GM18870 (cell line): ENCODE data around the gene WSB2.
"Not testable (repeated sequence)": the region's sequence is repeated elsewhere in the genome, so short reads cannot be mapped to it uniquely, and the experiment has no call there.

ENCODE experiments used
- ATAC-seq: cut with Tn5 transposase; IDR thresholded peaks from one replicate; pipeline ENCODE4 v1.9.1; 2021; ENCODE audit warnings: moderate library complexity; ENCODE audit not compliant: unreplicated experiment

Gene WSB2

GRCh38 chr12:118061011-118061872 lies at the start of gene WSB2:
Gene WSB2 (minus strand): TSS chr12:118061179. CDS start chr12:118061048, 131 bp downstream.
- ATAC-seq = no peak

DNA sequence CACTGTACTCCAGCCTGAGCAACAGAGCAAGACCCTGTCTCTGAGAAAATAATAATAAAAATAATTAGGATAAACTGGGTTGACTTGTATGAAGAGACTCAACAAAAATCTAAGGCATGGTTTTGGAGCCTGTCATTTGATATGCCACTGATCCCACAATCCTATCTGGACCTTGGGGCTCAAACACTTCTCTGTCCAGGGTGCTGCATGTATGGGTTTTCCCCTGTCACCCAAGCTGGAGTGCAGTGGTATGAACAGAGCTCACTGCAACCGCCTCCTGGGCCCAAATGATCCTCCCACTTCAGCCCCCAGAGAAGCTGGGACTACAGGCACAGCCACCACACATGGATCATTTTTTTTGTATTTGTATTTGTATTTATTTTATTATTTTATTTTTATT lies 48.1 kb upstream of the WSB2 start:
- no peak for ATAC-seq

GRCh38 chr12:118107694-118108093 lies 46.7 kb upstream of the WSB2 start:
- ATAC-seq = no peak

GRCh38 chr12:118107011-118107410 lies 46.0 kb upstream of the WSB2 start:
- no peak for ATAC-seq

DNA sequence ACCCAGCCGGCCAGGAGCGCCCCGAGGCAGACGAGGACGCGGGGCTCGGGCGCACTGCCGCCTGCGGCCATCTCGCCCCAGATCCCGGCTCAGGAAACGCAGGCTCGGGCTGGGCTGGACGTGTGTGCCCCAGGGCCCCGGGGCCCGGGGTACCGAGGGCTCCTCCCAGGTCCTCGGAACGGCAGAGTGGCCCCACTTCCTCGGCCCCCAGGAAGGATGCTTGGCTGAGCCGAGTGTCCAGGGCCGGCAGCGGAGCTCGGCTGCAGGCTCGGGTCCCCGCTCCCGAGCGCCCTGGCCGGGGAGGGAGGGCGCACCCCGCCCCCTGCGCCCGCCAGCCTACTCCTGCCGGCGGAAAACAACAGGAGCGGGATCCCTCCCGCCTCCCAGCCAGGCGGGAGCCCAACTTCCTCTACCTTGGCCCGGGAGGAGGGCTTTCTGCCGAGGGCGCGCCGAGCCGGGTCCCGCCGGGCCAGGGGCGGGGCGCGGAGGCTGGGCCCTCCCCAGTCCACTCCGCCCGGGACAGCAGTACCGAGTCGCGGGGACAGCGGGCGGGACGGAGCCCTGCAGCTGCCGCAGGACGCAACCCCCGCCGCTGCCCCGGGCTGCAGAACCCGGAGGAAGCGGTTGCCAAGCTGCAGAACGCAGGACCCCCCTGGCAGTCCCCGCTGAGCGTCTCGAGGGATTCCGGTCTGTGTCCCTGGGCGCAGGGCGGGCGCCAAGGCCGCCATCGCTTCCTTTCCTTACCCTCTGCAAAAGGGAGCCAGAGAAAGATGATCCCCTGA lies 42.8 kb upstream of the WSB2 start, which contains the start of gene VSIG10:
Gene VSIG10, minus strand, starts transcription at position 411 of the 782 bp plus-strand sequence. Its CDS starts 340 bp downstream, at position 71.
- ATAC-seq = no peak

DNA sequence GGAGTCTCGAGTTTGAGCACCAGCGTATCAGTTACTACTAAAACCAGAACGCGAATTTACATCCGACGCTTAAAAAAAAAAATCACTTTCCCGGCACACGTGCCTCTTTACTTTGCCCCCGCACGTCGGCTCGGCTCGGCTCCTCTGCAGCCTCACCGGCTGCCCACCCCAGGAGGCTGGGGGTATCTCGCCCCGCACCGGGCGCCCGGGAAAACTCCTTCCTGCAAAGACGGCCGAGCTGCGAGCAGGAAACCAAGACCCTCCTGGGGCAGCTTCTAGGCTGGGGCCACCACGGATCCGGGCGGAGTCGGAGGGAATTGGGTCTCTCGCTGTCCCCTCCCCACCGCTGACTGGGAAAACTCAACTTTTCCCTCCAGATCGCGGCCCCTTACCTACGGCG lies 42.2 kb upstream of the WSB2 start:
- ATAC-seq = no peak

DNA sequence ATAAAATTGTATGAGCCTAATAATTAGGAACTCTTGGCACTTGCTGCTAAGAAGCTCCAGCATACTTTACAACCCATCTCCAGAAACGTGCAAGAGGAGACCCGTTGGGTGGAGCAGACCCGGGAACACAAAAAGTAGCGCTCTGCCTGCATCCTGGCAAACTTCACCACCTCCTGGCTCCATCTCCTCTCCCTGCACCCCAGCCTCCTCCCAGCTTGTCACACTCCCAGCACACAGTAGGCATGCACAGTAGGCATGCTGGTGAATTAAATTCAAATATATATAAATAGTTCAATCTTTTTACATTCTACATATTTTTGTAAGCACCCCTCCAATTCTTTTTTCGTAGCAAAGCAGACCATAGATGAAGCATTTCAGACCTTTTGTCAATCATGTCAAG lies 41.6 kb upstream of the WSB2 start:
- ATAC-seq = no peak

DNA sequence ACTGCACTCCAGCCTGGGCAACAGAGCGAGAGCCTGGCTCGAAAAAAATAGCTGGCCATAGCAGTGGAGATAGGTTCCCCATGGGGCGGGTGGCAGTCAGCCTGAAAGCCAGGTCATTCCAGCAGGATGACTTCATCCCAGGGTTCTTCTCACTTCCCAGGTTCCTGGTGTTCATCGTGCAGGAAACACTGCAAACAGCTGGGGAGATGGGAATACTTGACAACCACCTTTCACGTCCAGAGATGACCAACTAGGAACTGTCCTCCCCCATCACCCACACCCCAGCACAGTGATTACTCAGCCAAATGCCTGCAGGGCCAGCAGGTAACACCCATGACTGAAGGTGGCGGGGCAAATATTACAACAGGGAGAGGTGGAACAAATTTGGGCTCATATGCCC lies 41.1 kb upstream of the WSB2 start:
- no peak for ATAC-seq

GRCh38 chr12:118101051-118101450 lies 40.1 kb upstream of the WSB2 start:
- no peak for ATAC-seq

- no peak for ATAC-seq
These were observed 38.1 kb upstream of the WSB2 start for GRCh38 chr12:118098911-118099671.

DNA sequence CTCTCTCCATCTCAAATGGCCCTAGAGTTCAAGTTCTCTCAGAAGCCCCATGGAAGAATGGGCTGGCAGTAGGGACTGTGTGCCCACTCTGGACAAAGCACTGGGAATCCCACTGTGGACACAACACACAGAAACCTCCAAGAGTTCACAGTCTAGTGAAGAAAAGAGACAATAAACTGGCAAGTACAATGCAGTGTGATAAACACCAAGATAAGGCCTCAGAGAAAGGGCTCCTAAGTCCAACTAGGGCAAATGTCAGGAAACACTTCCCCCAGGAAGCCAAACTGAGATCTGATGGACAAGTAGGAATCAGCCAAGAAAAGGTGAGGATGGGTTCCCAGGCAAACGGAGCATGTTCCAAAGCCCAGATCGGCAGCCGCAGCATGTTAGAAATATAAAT lies 37.4 kb upstream of the WSB2 start:
- no peak for ATAC-seq

DNA sequence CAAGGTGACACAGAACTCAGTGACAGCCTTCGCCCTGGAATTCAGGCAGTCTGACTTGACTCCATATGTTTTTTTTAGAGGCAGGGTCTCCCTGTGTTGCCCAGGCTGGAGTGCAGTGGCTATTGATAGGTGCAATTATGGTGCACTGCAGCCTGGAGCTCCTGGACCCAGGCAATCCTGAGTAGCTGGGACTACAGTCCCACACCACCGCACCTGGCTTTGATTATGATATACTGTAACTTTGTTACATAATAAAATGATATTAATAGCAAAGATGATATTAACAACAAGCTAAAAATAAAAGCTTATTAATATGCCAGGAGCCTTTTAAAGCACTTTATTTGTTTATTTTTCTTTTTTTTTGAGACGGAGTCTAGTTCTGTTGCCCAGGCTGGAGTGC lies 33.1 kb upstream of the WSB2 start:
- ATAC-seq = no peak

GRCh38 chr12:118089782-118090181 lies 28.8 kb upstream of the WSB2 start:
- no peak for ATAC-seq

DNA sequence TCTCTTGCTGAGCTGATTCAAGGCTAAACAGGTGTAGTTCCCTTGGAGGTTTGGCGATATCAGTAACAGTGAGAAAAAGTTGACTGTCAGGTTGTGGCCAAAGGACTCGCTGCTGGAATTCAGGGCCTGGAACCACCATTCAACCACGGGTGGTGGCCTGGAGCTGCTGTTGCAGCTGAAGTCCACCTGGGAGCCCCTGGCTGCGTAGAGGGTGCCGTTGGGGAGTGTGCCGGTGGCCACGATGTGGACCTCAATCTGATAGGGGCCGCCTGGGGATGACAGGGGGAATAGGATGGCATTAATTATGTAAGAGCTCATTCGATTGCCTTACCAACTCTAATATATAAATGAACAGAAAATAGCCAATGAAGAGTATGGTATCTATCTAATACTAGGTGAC lies 21.2 kb upstream of the WSB2 start:
- ATAC-seq = no peak

DNA sequence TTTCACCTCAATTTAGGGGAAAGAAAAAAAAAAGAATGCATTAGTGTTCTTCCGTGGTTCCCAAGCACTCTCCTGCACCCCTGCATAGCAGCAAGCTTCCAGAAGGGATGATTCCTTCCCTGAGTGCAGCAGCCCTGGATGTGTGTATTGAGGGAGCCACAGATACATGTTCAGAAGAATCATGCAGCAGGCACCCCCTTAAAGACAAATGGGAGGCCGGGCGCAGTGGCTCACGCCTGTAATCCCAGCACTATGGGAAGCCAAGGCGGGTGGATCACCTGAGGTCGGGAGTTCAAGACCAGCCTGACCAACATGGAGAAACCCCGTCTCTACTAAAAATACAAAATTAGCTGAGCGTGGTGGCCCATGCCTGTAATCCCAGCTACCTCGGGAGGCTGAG lies 20.5 kb upstream of the WSB2 start:
- not testable (repeated sequence) for ATAC-seq

DNA sequence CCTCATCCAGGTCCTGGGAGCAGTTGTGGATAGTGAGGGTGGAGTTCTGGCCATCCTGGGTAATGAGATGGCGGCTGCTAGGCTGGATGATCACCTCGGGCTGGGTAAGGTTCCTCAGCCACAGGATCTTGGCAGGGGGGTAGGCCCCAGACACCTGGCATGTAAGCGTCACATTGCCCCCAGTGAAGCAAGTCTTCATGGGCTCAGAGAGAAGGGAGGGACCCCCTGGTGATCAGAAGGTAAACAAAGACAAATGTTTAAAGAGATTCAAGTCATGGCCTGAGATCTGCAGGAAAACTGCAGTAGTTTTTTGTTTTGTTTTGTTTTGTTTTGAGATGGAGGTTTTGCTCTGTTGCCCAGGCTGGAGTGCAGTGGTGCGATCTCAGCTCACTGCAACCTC lies 12.8 kb upstream of the WSB2 start:
- ATAC-seq = no peak

GRCh38 chr12:118070650-118071049 lies 9.7 kb upstream of the WSB2 start:
- ATAC-seq = no peak

GRCh38 chr12:118068445-118068844 lies 7.5 kb upstream of the WSB2 start:
- ATAC-seq = no peak

DNA sequence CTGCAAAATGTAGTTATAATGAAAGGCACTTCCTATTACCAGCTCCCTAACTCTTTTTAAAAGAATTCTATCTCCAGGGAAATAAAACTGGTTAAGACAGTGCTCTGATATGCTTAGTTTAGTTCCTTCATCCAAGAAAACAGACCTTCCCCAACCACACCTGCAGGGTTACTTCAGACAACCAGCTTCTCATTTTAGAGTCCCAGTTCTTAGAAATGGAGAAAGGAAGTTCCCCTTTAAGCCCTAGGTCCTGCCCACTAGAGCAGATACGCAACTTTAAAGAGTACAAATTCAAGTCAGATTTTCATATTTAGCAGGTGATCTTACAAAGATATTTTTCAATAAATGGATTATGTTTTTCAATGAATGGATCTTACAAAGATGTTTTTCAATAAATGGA lies 4.4 kb upstream of the WSB2 start:
- no peak for ATAC-seq

- ATAC-seq = no peak
These were observed 3.6 kb upstream of the WSB2 start for GRCh38 chr12:118064608-118065007.
